Stimulated activated CD4-positive, alpha-beta T cell treated with anti-CD3 and anti-CD28 coated beads, TNF-alpha, amount 100 ng/mL, for 48 hours (primary cell): ENCODE measurements around the gene ECE1.

Experiments used
- DNase-seq, 3 donors: peaks; one replicate each; pipeline ENCODE4 v3.0.0-alpha.2; 2020; ENCODE audit warnings: low read depth in 3 of 3

The ECE1 gene

DNA sequence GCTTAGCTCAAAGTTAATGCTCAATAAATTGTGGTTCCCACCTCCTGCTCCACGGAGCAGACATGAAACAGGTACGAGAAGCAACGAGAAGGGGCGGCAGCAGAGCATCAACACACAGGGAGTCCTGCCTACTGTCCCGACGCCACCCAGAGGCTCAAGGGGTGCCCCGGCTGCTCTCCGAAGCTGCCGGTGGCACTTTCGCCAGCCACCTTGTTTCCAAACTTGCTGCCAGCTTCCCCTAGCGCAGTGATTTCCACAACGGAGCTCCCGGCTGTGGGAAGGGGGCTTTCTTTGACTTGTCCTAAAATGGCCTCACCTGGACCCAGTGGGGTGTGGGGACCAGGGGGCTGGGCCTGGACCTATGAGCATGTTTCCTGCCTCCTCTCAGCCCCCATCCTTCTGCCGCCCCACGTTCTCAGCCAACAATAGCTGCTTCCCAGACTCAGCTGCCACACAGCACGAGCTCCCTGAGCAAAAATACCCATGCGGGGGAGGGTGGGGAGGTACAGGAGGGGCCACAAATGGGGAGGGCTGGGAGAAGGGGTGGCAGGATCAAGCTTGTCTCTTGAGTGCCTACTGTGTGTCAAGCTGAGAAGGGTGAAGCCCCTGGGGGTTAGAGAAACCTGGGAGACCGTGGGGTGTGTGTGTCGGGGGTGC lies 35.6 kb upstream of the ECE1 start:
- DNase-seq = no peak

DNA sequence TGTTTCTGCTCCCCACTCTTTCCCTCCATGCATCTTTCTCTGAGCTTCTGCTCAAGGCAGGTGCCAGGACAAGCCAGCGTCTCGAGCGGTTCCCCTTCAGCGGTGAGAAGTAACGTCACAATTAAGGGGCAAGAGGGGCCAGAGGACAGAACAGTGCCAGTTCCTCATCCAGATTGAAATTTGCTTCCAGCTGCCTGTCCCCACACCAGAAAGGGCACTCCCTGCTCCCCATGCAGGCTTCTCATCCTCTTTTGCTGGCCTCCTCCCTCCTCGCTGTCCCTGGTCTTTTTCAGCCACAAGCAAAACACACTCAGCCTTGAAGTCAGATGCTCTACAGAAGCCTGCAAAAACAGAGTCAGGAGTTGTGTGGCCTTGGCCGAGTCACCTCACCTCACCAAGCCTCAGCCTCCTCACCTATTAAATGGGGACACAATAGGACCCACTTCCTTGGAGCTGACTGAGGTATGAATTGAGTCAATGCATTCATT lies 35.0 kb upstream of the ECE1 start:
- no peak for DNase-seq

DNA sequence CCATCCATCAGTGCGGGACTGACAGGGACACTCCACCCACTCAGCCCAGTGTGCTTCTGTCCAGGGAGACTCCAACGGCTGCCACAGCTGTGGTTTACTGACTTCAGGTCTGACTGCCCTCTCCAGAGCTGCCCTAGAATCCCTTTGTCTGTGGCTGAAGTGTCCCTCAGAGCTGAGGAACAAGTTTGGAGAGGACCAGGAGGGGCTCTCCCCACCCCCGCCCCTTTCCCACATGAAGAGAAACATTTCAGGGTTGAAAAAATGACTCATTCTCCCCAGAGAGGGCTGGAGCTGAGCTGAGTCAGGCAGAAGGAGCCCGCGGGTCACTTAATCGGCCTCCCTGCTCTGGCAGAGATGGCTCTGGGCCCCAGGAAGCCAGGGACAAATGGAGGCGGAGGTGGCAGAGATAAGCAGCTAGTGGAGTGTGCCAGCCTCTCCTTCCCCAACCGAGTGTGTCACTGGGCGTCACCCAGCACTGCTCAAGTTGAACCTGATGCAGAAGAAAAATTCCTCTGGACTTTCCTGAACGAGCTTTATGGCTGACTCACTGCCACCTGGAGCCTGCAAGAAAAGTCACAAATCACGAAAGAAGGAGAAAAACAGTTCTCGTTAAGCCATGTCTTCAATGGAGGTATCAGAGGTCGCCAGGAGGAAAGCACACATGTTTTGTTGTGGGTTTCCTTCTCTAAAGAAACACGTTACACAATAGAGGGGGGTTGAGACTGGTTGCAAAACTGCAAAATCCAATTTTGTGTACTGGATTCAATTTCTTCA lies 34.3 kb upstream of the ECE1 start:
- peak; percentile 61 to 77 (median 65) for DNase-seq

- no peak for DNase-seq
These were observed 32.8 kb upstream of the ECE1 start for GRCh38 chr1:21323091-21323490.

DNA sequence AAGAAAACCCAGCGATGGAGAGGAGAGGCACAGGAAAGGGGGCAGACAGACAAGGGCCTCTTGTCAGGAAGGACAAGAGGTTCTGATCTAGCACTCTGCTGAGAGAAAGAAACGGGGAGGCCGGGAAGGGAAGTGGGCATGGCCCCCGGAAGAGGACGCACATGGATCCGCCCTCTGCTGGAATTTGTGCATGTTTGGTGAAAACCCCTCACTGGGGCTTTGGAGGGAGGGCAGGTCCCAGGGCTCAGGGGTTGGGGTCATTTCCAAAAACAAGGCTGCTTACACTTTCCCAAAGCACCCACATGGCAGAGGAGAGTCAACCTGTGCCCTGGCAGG lies 32.4 kb upstream of the ECE1 start:
- no peak for DNase-seq

- DNase-seq = no peak
These were observed 31.9 kb upstream of the ECE1 start for GRCh38 chr1:21321963-21322680.

GRCh38 chr1:21320410-21321108 lies 30.3 kb upstream of the ECE1 start:
- DNase-seq = no peak

DNA sequence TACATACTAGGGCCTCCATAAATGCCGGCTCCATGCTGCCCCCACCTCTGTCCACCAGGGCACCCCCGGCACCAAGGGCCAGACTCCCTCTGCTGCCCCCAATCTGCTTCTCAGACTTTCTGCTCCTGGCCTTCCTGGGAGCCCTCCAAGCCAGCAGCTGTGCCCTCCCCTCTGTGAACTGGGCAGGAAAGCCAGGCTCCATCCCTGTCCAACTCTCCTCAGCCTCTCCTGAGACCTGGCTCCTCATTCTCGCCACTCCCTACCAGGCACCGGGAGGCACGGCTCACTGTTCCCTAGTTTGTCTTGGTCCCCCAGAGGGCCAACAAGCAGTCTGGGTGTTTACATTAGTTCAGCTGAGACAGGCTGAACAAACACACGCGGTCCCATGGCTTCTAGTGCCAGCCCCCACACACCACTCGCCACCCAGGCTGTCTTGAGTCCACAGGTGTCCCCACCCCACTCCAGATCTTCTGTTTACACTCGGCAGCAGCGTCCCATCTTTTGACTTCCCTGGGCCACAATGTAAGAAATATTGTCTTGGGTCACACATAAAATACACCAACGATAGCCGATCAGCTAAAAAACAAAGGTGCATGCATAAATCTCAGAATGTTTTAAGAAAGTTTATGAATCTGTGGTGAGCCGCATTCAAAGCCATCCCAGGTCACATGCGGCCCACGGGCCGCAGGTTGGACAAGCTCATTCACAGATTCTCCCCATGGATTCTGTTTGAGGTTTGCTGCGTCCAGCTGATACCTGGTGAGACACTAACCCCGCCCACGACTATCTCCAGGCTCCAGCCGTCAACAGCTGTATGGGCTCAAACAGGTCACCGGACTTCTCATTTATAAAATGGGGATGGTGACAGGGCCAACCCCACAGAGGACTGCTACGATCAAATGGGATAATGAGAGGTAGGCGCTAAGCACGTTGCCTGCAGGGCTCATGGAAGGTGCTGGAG lies 29.5 kb upstream of the ECE1 start:
- DNase-seq = no peak

DNA sequence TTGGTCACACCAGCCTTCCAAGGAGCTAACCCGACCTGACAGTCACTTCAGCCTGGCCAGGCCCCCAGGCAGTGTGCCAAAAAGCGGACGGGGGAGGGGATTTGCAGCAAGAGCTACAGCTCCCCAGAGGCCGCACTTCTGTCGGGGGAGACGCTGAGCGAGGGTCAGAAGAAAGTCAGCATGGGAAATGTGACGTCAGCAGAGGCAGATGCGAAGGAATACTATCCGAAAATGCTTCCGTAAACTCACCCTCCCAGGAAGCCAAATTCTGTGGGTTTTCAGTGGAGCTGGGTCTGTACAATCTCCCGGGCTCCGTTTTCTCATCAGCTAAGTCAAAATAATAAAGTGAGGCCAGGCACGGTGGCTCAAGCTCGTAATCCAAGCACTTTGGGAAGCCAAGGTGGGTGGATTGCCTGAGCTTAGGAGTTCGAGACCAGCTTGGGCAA lies 28.5 kb upstream of the ECE1 start:
- no peak for DNase-seq

GRCh38 chr1:21318057-21318713 lies 27.9 kb upstream of the ECE1 start:
- no peak for DNase-seq

- DNase-seq = no peak
These were observed 27.4 kb upstream of the ECE1 start for GRCh38 chr1:21317690-21318043.

DNA sequence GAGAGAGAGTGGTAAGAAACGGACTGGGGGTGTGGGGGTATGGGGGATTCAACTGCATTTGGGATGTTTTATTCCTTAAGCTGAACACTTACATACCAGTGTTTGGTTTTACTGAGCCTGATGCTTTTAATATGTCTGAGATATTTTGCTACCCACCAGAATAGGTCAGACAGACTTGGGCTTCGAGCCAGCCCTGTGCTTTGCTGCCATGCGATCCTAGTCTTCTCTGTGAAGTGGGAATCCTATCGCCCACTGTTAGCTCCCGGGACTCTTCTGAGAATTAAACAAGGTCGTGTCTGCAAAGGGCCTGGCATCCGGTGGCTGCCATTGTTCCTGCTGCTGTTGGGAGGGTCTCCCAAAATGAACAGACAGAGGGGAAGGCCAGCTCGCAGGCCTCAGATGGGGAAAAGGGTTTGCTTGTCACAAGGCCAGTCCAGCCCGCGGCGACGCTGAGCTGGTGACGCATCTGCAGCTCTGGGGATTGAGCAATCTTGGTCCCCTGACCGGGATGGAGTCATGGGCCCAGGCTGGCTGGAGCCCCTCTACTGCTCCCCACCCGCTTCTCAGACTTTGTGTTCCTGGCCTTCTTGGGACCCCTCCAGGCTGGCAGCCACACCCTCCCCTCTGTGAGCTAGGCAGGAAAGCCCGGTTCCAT lies 26.9 kb upstream of the ECE1 start:
- DNase-seq = no peak

- DNase-seq = no peak
These were observed 24.6 kb upstream of the ECE1 start for GRCh38 chr1:21314743-21315396.

DNA sequence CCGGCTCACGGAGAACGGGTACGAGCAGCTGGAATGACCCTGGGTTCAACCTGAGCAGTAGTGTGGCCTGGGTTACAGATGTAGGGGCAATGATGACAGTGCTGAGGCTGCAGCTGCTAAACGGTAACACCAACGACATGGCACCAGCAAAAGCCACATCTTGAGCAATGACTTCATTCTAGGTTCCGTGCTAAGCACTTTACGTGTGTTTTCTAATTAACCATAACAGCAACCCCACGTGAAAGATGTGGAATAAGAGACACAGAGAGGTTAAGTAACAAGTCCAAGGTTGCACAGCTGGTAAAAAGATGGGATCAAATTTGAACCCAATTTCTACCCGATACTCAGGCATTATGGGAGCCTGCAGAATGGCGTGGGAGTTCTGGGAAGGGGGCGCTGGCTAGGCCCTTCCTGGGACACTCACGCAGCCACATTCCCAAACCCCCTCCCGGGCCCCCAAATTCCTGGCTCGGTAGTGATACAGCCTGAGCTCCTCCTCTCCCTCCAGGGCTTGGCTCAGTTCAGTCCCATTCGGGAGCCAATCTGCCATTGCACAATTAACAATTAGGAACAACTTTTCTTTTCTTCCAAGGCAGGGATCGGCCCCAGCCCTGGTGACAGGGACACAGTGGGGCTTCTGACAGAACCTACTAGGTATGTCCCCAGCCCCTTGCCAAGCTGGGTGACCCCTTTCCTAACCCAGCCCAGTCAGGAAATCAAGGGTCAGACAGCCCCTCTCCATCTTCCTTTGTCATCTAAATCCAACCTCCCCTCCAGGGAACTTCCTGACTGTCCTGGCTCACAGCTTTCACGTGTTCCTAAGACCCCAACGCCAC lies 23.8 kb upstream of the ECE1 start:
- DNase-seq = no peak

- no peak for DNase-seq
These were observed 23.1 kb upstream of the ECE1 start for GRCh38 chr1:21313203-21313885.

GRCh38 chr1:21312407-21312992 lies 22.2 kb upstream of the ECE1 start:
- DNase-seq = no peak

DNA sequence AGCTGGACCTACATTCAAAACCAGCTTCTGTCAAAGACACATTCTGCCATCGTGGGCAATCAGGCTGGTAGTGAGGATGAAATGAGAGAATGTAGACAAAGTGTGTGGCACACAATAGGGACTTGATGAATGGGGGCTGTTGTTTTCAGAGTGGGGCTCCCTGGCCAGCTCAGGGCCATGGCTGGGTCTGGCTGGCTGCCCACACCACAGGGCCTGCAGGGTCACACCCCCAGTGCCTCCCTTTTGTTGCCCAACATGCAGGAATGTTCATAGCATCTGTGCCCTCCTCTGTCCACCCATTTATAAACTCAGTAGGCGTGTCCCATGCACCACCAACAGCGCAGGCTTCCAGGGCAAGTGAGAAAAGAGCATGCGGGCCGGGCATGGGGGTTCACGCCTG lies 20.8 kb upstream of the ECE1 start:
- no peak for DNase-seq
